NCI-H128 (cell line): Measurements from ENCODE around the gene LAMTOR4.
"Not testable (repeated sequence)": the region's sequence is repeated elsewhere in the genome, so short reads cannot be mapped to it uniquely, and the experiment has no call there.

Experiments used
- DNase-seq: peaks from one replicate; lab custom pipeline; 2025; ENCODE audit not compliant: unreplicated experiment; lab: John Stamatoyannopoulos, UW

LAMTOR4 gene

DNA sequence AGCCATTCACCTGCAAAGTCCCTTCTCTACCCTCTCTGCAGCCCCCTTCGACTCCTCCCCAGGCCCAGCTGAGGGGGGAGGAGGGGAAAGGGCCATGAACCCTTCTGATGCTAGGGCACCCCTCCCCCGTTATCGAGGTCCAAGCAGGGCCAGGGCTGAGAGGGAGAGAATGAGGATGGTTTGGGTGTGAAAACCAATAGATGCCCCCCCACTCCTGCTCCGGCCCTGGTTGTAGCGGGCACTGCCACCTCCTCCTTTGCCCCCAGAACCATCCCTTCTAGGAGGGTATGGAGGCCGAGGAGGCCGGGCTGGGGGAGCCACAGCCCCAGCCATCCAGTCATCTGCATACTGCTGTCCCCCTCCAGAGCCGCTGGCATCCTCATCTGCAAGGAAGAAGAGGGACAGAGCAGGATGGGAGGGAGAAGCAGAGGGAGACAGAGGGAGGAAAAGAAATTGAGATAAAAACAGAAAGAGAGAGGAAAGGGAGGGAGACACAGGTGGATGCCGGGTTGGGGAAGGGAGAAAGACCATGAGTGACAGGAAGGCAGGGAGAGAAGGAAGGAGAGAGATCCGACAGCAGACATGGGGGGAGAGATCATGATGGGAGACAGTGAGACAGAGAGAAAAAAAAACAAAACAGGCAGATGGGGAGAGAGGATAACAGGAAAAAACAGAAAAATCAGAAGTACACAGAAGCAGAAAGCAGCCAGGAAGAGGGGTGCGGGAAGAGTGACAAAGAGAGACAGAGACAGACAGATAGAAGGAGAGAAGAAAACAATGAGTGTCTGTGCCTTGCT is 21.6 kb downstream of the LAMTOR4 start:
- no peak for DNase-seq

DNA sequence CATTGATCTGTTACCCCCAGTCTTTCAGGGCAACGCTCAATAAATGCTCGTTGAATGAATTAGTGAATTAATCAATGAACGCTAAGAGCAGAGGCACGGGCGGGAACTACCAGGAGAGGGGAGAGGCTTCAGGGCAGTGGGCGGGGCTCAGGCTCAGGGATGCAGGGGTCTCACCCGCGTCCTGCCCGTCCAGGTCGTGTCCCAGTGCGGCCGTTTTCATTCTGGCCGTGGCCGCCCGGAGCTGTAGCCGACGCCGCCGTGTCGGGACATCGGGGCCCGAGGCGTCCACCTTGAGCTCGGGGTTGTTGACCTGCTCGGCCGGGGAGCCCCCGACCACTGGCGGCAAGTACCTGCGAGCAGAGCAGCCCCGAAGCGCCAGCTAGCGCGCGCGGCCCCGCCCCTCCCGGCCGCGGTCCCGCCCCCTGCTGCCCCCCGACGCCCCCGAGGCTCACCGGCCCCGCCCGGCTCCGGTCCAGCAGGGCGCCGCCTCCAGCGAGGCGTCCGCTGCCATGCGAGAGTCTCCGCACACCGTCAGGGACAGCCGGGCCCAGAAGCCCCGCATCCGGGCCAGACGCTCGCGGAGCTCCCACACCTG is 22.5 kb downstream of the LAMTOR4 start:
- no peak for DNase-seq

DNA sequence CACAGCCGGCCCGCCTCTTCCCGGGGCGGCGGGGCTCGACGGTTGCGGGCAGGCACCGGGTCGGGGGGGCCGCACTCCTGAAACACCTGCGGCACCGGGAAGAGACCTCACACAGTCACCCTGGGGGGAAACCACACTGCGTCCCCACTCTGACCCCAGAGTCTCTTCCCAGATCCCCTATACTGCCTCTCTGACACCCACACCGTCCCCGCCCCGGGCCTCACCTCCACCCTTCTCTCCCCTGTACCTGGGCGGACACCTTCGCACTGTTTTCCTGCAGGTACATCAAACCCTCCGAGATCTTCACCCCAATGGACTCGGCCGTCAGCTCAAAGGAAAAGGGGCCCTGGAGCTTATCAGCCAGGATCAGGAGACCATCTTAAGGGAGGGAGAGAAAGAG is 23.1 kb downstream of the LAMTOR4 start:
- DNase-seq: no peak

GRCh38 chr7:100173806-100174495 is 25.2 kb downstream of the LAMTOR4 start:
- no peak for DNase-seq

DNA sequence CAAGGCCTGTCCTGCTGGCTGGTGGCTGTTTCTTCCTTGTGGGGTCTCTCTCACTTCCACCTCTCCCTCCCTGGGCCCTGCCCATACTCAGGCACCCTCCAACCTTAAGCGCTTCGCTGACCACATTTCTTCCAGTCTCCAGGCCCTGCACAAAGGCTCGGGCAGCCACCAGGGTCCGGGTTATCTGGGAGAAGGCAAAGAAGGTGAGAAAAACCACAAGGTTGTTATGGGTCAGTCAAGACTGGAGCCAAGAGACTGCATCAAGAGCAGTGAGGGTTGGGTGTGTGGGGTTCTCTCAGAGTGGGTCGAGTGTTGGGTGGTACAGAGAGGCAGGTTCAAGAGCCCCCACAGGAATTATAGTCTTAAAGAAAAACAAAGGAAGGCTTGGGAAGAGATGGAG is 25.9 kb downstream of the LAMTOR4 start:
- no peak for DNase-seq

GRCh38 chr7:100175296-100175935 is 26.7 kb downstream of the LAMTOR4 start:
- no peak for DNase-seq

- DNase-seq: no peak
Measured at GRCh38 chr7:100176096-100177044, 27.7 kb downstream of the LAMTOR4 start.

- DNase-seq: peak; percentile 90
Measured at GRCh38 chr7:100177045-100178001, 28.6 kb downstream of the LAMTOR4 start, which contains the start of the genes GPC2 and STAG3. GPC2 (minus strand) TSS chr7:100177381; CDS start chr7:100177199, 182 bp downstream. STAG3 (plus strand) TSS chr7:100177918; CDS start chr7:100180557, 2,639 bp downstream.

- not testable (repeated sequence) for DNase-seq
Measured at GRCh38 chr7:100180084-100180483, 31.4 kb downstream of the LAMTOR4 start.

- not testable (repeated sequence) for DNase-seq
Measured at GRCh38 chr7:100182616-100183015, 33.9 kb downstream of the LAMTOR4 start.

DNA sequence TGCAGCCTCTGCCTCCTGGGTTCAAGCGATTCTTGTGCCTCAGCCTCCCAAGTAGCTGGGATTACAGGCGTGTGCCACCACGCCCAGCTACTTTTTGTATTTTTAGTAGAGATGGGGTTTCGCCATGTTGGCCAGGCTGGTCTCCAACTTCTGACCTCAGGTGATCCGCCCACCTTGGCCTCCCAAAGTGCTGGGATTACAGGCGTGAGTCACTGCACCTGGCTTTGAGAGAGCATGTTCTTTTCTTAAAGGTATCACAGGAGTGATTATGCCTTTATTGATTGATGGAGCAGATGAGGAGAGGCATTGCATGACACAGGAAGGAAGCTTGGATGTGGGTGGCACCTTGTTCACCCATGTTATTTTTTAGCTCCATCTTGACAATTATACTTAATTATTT is 34.4 kb downstream of the LAMTOR4 start:
- DNase-seq: not testable (repeated sequence)

DNA sequence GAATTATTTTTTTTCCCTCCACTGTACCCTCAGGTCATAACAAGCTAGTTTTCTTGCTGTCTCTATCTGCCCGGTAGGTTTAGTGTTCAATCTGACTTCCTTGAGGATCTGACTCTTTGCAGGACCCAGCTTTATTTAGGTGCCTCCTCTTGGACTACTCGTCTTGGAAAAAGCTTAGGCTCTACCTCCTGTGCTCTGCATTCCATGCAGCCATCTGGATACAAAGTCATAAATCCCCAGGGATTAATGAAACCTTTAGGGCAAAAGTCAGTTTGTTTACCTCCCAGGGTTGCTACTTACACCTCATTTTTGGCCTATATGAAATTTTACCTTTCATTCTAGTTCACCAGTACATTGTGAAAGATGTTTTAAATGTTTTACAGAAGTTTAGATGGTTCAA is 37.0 kb downstream of the LAMTOR4 start:
- no peak for DNase-seq

GRCh38 chr7:100189061-100189460 is 40.3 kb downstream of the LAMTOR4 start:
- DNase-seq: no peak

DNA sequence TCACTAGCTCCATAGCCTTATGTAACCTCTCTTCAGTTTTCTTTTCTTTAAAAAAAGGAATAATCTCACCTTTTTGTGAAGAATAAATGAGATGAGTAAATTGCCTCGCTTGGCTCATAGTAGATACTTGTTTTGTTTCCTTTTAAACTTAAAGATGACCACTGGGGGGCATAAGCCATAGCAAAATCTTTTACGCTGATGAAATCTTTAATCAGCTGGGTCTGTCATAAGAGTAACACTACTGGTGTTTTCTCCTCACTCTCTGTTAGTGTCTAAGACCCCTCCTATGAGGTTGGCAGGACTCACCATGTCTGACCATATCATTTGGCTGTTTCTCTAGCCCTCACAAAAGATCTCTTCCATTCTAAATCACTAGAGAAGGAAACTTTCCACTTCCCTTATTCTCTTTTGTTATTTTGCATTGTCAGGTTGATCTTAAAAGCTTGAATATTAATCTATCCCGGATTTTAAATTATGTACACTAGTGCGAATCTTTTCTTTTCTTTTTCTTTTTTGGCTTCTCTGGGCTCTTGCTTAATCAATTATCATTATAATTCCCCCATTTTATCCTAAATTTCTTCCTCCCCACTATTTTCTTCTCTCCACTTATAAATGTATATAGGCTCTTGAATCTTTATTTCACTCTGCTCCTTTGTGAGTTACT is 41.5 kb downstream of the LAMTOR4 start:
- DNase-seq: no peak

DNA sequence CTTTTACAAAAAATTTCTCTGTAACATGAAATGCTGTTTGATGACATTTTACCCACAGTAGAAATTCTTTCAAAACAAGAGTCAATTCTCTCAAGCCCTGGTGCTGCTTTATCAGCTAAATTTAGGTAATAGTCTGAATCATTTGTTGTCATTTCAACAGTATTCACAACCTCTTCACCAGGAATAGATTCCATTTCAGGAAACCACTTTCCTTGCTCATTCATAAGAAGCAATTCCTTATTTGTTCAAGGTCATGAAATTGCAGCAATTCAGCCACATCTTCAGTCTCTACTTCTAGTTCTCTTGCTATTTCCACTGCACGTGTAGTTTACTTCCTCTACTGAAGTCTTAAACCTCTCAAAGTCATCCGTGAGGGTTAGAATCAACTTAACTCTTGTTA is 43.1 kb downstream of the LAMTOR4 start:
- DNase-seq: no peak

DNA sequence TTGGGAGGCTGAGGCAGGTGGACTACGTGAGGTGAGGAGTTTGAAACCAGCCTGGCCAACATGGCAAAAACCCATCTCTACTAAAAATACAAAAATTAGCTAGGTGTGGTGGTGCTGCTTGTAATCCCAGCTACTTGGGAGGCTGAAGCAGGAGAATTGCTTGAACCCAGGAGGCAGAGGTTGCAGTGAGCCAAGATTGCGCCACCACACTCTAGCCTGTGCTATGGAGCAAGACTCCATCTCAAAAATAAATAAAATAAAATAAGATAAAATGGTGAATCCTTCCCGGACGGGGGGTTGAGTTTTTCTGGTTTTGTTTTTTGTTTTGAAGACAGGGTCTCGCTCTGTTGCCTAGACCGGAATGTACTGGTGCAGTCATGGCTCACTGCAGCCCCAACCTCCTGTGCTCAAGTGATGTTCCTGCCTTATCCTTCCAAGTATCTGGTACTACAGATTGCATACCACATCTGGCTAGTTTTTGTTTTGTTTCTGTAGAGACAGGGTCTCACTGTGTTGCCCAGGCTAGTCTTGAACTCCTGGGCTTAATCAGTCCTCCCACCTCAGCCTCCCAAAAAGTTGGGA is 43.7 kb downstream of the LAMTOR4 start:
- DNase-seq: not testable (repeated sequence)

- no peak for DNase-seq
Measured at GRCh38 chr7:100192969-100193368, 44.3 kb downstream of the LAMTOR4 start.

GRCh38 chr7:100195222-100195621 is 46.5 kb downstream of the LAMTOR4 start:
- no peak for DNase-seq
